Prostate gland (tissue), 2 donors: ENCODE results near the gene ACADL. TPM values are rescaled to one million over a fixed set of nuclear protein-coding genes. Genes with fewer than 3 reads are reported as not detected.

ENCODE experiments used
- DNase-seq: peaks from one replicate; pipeline ENCODE4 v3.0.0-alpha.2; 2019; ENCODE audit warnings: low spot score
- H3K27ac ChIP-seq, 2 donors: fragments of 200-600 bp; sonication (generic); 2 replicates each; pipeline ENCODE4 v1.5.1; 2017 to 2019
- H3K27me3 ChIP-seq: fragments of 200-600 bp; sonication (generic); replicated peaks from 2 replicates; pipeline ENCODE4 v1.5.1; 2019; ENCODE audit not compliant: insufficient read depth
- H3K36me3 ChIP-seq, 2 donors: fragments of 200-600 bp; sonication (generic); 1 replicate in 1 of 2; 2 replicates in 1 of 2; pipeline versions ENCODE4 v1.5.1 to v1.8.1; 2017 to 2019
- H3K4me1 ChIP-seq: fragments of 200-600 bp; sonication (generic); replicated peaks from 2 replicates; pipeline ENCODE4 v1.5.1; 2019
- H3K4me3 ChIP-seq, 2 donors: fragments of 200-600 bp; sonication (generic); 2 replicates each; pipeline ENCODE4 v1.5.1; 2017 to 2019
- H3K9me3 ChIP-seq: fragments of 200-600 bp; sonication (generic); 2 replicates; pipeline ENCODE4 v1.5.1; 2017
- CTCF ChIP-seq, 4 experiments: fragments of 200-600 bp in 2 of 4; fragments of 450-650 bp in 2 of 4; sonication (generic) in 2 of 4; IDR thresholded peaks; 1 replicate in 3 of 4; 2 replicates in 1 of 4; pipeline ENCODE4 v1.5.1; 2016 to 2019; ENCODE audit warnings: antibody characterized with exemption in 4 of 4, mild to moderate bottlenecking in 2 of 4, moderate library complexity in 2 of 4
- POLR2A ChIP-seq: fragments of 450-650 bp; IDR thresholded peaks from one replicate; pipeline ENCODE4 v1.6.1; 2016; ENCODE audit warnings: antibody characterized with exemption, mild to moderate bottlenecking
- POLR2AphosphoS5 ChIP-seq: sonication (generic); formaldehyde crosslinking; IDR thresholded peaks from one replicate; pipeline ENCODE4 v1.6.1; 2017; ENCODE audit warnings: antibody characterized with exemption
- WGBS: methylation state at CpG from one replicate; pipeline ENCODE4 v1.1.5; 2018; 5-methylcytosine and 5-hydroxymethylcytosine counted together
- intact Hi-C: fragments of 100-400 bp; cut with DNase I; formaldehyde crosslinking; loops from one replicate; pipeline ENCODE4 v1.14.2; 2022
- total RNA-seq, 2 donors: library from RNA; depleted of rRNA; stranded (reverse); fragments of >200 nt; gene quantifications; one replicate each; pipeline ENCODE4 v1.1.0, GENCODE V29; 2016

Gene ACADL
- total RNA-seq, 2 donors from 2014 or later, result 12.3 to 54.0 TPM

GRCh38 chr2:210198326-210198725, 26.9 kb downstream of the ACADL start:
- TF ChIP-seq POLR2AphosphoS5 (no peak), CTCF (IDR thresholded peaks at IDR 0.05) (no peak), POLR2A (no peak)
- no peak for DNase-seq
- Histone ChIP-seq H3K4me1 (no peaks in the 10 kb centered on the region), H3K27ac (no peak overlapping the region), H3K4me3 (no peak overlapping the region), H3K36me3 (no peaks in the 10 kb centered on the region), H3K9me3 (no peaks in the 10 kb centered on the region), H3K27me3 (no peaks in the 10 kb centered on the region)
- WGBS, result 43% methylated on average over 1 of the region's 1 CpG
- intact Hi-C loops, result loop anchor here (5.0 kb wide), 1 partner anchor 126 kb away; no protein-coding TSS in a partner anchor

- H3K27ac ChIP-seq, result no peak overlapping the region
- 70% methylated on average over 2 of the region's 2 CpGs for WGBS
- H3K4me3 ChIP-seq, result no peak overlapping the region
- H3K9me3 ChIP-seq, result no peaks in the 10 kb centered on the region
- no peaks in the 10 kb centered on the region for H3K36me3 ChIP-seq
- H3K4me1 ChIP-seq, result no peaks in the 10 kb centered on the region
- intact Hi-C loops, result loop anchor here (5.0 kb wide), 1 partner anchor 125 kb away; no protein-coding TSS in a partner anchor
- no peak for DNase-seq
- no peaks in the 10 kb centered on the region for H3K27me3 ChIP-seq
- no peak for TF ChIP-seq POLR2AphosphoS5
- no peak for TF ChIP-seq CTCF (IDR thresholded peaks at IDR 0.05)
- no peak for TF ChIP-seq POLR2A
These were observed 27.5 kb downstream of the ACADL start for GRCh38 chr2:210197720-210198119.

GRCh38 chr2:210195101-210195852, 30.0 kb downstream of the ACADL start:
- Histone ChIP-seq H3K9me3 (no peaks in the 10 kb centered on the region), H3K36me3 (no peaks in the 10 kb centered on the region), H3K27me3 (no peaks in the 10 kb centered on the region), H3K4me1 (no peaks in the 10 kb centered on the region), H3K4me3 (no peak overlapping the region), H3K27ac (no peak overlapping the region)
- no peak for TF ChIP-seq POLR2AphosphoS5
- TF ChIP-seq POLR2A, result no peak
- peak in 3 of 4 experiments; percentile 54 to 81 (median 80) for TF ChIP-seq CTCF (IDR thresholded peaks at IDR 0.05)
- no peak for DNase-seq
- intact Hi-C loops, result loop anchor here (2.0 to 5.0 kb wide), 2 partner anchors 123 to 218 kb away; no protein-coding TSS in a partner anchor
- WGBS, result 46% methylated on average over 8 of the region's 8 CpGs

GRCh38 chr2:210190345-210190744, 34.9 kb downstream of the ACADL start:
- Histone ChIP-seq H3K27ac (no peak overlapping the region), H3K9me3 (no peaks in the 10 kb centered on the region), H3K4me3 (no peak overlapping the region), H3K4me1 (peaks cover 4% of the 10 kb centered on the region), H3K27me3 (no peaks in the 10 kb centered on the region), H3K36me3 (no peaks in the 10 kb centered on the region)
- intact Hi-C loops, result no loop called here
- DNase-seq, result no peak
- no peak for TF ChIP-seq POLR2AphosphoS5
- TF ChIP-seq POLR2A, result no peak
- no peak for TF ChIP-seq CTCF (IDR thresholded peaks at IDR 0.05)
- 80% methylated on average over 4 of the region's 4 CpGs for WGBS
